Breast epithelium (tissue), 4 donors: ENCODE results near the gene RNF223. TPM values are rescaled to one million over a fixed set of nuclear protein-coding genes. Genes with fewer than 3 reads are reported as not detected.

Source experiments
- DNase-seq, 2 donors: peaks; one replicate each; pipeline ENCODE4 v3.0.0-alpha.2; 2019; ENCODE audit warnings: low spot score in 2 of 2
- H3K27ac ChIP-seq, 2 donors: fragments of 200-600 bp; sonication (generic) in 1 of 2; one replicate each; pipeline ENCODE4 v1.5.1; 2016 to 2019; ENCODE audit warnings: mild to moderate bottlenecking in 1 of 2
- H3K27me3 ChIP-seq, 2 donors: fragments of 200-600 bp; sonication (generic) in 1 of 2; one replicate each; pipeline versions ENCODE4 v1.5.1 to v1.6.0; 2017 to 2019; ENCODE audit warnings: control low read depth in 1 of 2, mild to moderate bottlenecking in 1 of 2
- H3K36me3 ChIP-seq: fragments of 200-600 bp; one replicate; pipeline ENCODE4 v1.5.1; 2019
- H3K4me1 ChIP-seq, 2 donors: fragments of 200-600 bp; sonication (generic); one replicate each; pipeline ENCODE4 v1.5.1; 2016 to 2019; ENCODE audit warnings: control low read depth in 1 of 2
- H3K4me3 ChIP-seq, 3 donors: fragments of 200-600 bp; sonication (generic); 1 replicate in 2 of 3; 2 replicates in 1 of 3; pipeline ENCODE4 v1.5.1; 2016 to 2019; ENCODE audit warnings: mild to moderate bottlenecking in 3 of 3, moderate library complexity in 2 of 3
- H3K9me3 ChIP-seq, 2 donors: fragments of 200-600 bp; sonication (generic) in 1 of 2; one replicate each; pipeline ENCODE4 v1.5.1; 2016 to 2019; ENCODE audit warnings: control low read depth in 1 of 2
- POLR2A ChIP-seq: fragments of 450-650 bp; IDR thresholded peaks from one replicate; pipeline ENCODE4 v1.6.1; 2016; ENCODE audit warnings: antibody characterized with exemption, mild to moderate bottlenecking, moderate library complexity
- POLR2AphosphoS5 ChIP-seq, 3 donors: sonication (generic); formaldehyde crosslinking; IDR thresholded peaks; one replicate each; pipeline ENCODE4 v1.6.1; 2017; ENCODE audit warnings: antibody characterized with exemption in 3 of 3
- intact Hi-C: fragments of 100-400 bp; cut with DNase I; formaldehyde crosslinking; loops from one replicate; pipeline ENCODE4 v1.15.1; 2023; ENCODE audit warnings: low total_unique reads
- total RNA-seq, 3 donors: library from RNA; depleted of rRNA; stranded (reverse); fragments of >200 nt; gene quantifications; one replicate each; pipeline ENCODE4 v1.1.0, GENCODE V29; 2016
- TF ChIP-seq, protein P1 (sequence below), 3 donors: fragments of 450-650 bp; IDR thresholded peaks; one replicate each; pipeline ENCODE4 v1.5.1; 2016 to 2017; ENCODE audit warnings: antibody characterized with exemption in 3 of 3, mild to moderate bottlenecking in 3 of 3, moderate library complexity in 3 of 3

The RNF223 gene
- total RNA-seq, 3 donors from 2014 or later: 0.33 to 2.8 TPM; not detected in 1

DNA sequence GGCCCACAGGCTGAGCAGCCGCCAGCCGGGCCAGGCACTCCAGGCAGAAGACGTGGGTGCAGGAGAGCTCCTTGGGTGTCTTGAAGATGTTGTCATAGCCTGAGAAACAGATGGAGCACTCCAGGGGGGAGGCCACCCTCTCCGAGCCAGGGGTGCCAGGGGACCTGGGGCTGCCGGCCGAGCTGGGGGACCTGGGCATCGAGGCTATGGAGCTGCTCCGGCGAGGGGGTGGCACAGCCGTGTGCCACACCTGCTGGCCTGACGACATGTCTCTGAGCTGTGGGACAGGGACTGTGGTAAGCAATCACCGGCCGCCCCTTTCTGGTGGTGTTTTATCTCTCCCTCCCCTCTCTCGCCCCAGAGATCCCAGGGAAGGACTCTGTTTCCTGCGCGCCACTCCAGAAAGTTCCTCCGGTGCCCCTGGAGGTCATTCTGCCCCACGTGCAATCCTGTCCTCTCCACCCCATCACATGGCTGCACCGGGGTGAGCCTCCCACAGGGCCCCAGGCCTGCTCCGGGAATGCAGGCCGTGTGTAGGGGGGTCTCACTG is 1.7 kb downstream of the RNF223 start:
- no peak overlapping the region for H3K4me3 ChIP-seq
- TF ChIP-seq POLR2A (no peak), POLR2AphosphoS5 (IDR thresholded peaks at IDR 0.05) (no peak)
- TF ChIP-seq, protein P1, sequence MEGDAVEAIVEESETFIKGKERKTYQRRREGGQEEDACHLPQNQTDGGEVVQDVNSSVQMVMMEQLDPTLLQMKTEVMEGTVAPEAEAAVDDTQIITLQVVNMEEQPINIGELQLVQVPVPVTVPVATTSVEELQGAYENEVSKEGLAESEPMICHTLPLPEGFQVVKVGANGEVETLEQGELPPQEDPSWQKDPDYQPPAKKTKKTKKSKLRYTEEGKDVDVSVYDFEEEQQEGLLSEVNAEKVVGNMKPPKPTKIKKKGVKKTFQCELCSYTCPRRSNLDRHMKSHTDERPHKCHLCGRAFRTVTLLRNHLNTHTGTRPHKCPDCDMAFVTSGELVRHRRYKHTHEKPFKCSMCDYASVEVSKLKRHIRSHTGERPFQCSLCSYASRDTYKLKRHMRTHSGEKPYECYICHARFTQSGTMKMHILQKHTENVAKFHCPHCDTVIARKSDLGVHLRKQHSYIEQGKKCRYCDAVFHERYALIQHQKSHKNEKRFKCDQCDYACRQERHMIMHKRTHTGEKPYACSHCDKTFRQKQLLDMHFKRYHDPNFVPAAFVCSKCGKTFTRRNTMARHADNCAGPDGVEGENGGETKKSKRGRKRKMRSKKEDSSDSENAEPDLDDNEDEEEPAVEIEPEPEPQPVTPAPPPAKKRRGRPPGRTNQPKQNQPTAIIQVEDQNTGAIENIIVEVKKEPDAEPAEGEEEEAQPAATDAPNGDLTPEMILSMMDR (IDR thresholded peaks at IDR 0.05): no peak
- H3K27ac ChIP-seq: peak overlapping the region; percentile 90 to 91
- H3K36me3 ChIP-seq: no peaks in the 10 kb centered on the region
- intact Hi-C loops: no loop called here
- DNase-seq: no peak
- H3K9me3 ChIP-seq: no peaks in the 10 kb centered on the region
- H3K4me1 ChIP-seq: peaks cover 0 to 6% of the 10 kb centered on the region in 2 donors
- H3K27me3 ChIP-seq: peaks cover 0 to 7% of the 10 kb centered on the region in 2 donors

DNA sequence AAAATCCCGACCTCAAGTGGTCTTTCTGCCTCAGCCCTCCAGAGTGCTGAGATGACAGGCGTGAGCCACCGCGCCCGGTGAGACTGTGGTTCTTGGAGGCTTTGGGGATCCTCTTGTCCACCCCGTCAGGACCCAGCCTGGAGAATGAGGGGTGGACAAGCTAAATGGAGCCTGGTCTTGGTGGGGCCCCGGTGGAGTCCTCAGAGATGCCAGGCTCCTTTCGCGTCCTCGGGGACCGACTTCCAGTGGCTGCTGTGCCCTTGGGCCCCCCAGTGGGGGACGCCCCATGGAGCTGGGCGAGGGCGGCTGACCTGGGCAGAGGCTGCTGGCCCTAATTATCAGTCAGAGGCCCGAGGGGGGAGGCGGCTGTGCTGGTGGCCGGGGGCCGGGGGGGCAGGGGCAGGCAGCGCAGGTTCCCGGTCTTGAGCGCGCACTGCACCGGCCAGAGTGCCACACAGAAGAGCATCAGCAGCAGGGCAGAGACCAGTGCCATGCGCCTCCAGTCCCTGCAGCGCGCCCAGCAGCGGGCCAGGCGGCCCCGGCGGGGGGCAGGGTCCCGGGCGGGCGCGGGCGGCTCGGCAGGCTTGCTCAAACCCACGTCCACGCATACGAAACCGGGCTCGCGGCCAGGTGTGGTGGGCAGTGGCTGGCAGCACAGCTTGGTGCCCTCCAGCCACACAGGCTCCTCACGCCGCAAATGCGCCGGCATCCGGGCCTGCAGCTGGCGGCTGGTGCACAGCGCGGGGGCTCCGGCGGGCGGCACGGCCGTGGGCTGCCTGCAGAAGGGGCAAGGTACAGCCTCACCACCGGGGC is 2.4 kb downstream of the RNF223 start:
- TF ChIP-seq POLR2AphosphoS5 (IDR thresholded peaks at IDR 0.05) (no peak), POLR2A (no peak)
- TF ChIP-seq, protein P1 (IDR thresholded peaks at IDR 0.05): no peak
- Histone ChIP-seq H3K4me1 (peaks cover 0 to 6% of the 10 kb centered on the region in 2 donors), H3K9me3 (no peaks in the 10 kb centered on the region), H3K27ac (peak overlapping the region in 1 of 2 donors; percentile 90), H3K27me3 (peaks cover 0 to 7% of the 10 kb centered on the region in 2 donors), H3K4me3 (no peak overlapping the region), H3K36me3 (no peaks in the 10 kb centered on the region)
- DNase-seq: no peak
- intact Hi-C loops: no loop called here

DNA sequence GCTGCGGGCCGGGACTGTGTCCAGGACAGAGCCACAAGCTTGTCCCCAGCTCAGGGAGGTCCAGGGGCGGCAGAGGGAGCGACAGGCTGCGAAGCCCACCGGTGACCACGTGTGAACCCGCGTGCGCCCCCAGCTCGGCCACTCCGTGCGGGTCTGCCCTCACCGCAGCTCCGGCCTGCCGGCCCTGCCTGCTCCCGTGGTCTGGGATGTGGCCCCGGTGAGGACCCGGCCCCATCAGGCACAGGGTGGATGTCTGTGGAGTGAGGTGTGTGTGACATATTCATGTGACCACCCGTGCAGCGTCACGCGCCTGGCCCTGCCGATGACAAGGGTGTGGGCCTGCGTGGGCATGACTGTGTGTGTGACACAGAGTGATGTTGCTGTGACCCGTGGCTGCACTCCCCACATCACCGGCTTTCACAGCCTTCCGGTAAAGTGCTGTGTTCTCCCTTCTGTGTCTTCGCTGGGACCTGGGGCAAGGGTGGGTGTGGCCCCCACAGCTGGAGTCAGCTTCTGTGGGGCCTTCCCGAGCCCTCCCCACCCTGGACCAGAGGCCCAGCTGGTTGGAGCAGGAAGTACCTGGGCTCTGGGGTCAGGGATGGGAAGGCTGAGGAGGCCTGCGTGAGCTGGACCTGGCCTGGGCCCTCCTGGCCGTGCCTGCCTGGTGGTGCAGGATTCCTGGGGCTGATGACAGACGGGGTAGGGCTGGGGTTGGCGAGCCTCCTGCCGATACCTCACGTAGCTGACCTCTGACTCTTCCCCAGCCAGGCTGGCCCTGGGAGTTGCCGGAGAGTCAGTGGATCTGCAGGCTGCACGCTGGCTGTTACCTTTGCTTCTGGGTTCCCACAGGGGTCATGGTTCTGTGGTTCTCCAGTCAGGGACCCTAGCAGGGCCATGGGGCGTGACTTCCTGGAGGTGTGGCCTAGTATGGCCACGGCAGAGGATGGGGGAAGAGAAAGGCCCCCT is 4.1 kb downstream of the RNF223 start:
- H3K27ac ChIP-seq: peak overlapping the region; percentile 71 to 75
- TF ChIP-seq POLR2AphosphoS5 (IDR thresholded peaks at IDR 0.05) (no peak), POLR2A (no peak)
- TF ChIP-seq, protein P1 (IDR thresholded peaks at IDR 0.05): no peak
- no peak for DNase-seq
- peaks cover 0 to 6% of the 10 kb centered on the region in 2 donors for H3K4me1 ChIP-seq
- no peaks in the 10 kb centered on the region for H3K9me3 ChIP-seq
- intact Hi-C loops: no loop called here
- H3K27me3 ChIP-seq: peaks cover 0 to 4% of the 10 kb centered on the region in 2 donors
- peak overlapping the region in 2 of 3 donors; percentile 56 to 72 for H3K4me3 ChIP-seq
- no peaks in the 10 kb centered on the region for H3K36me3 ChIP-seq

DNA sequence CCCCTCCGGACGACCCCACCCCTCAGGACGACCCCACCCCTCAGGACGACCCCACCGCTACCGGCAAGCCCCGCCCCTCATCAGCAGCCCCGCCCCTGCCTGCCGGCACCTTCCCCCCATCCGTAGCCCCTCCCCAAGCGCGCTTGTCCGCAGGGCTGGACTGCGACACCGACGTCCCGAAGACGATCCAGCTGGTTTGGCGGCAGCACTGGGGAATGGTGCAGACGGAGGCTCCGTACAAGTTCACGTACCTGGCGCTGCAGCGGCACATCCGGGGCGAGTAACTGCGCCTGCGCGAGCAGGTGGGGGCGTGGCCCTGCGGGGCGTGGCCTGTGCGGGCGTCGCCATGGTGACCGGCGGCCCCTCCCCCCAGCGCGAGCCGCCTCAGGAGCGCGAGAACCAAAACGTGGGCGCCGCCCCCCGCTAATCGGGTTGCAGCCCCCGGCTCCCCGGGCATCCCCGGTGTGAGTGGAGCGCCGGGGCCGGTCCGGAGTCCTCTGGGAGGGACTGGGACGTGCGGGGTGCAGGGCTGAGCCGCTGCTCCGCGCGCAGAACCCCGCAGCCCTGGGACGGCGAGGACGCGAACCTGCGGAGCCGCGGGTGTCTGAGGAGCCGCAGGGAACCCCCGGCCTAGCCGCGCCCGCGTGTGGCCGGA is 4.9 kb downstream of the RNF223 start:
- peak in 1 of 3 donors; percentile 22 for TF ChIP-seq POLR2AphosphoS5 (IDR thresholded peaks at IDR 0.05)
- TF ChIP-seq, protein P1 (IDR thresholded peaks at IDR 0.05): no peak
- TF ChIP-seq POLR2A: no peak
- Histone ChIP-seq H3K36me3 (no peaks in the 10 kb centered on the region), H3K27ac (peak overlapping the region; percentile 71 to 75), H3K4me1 (peaks cover 1 to 8% of the 10 kb centered on the region in 2 donors), H3K9me3 (no peaks in the 10 kb centered on the region), H3K27me3 (peaks cover 0 to 3% of the 10 kb centered on the region in 2 donors), H3K4me3 (peak overlapping the region; percentile 26 to 72 (median 56))
- intact Hi-C loops: no loop called here
- peak; percentile 65 to 86 for DNase-seq
